COLO829 (cell line): Measurements from ENCODE around the gene PLPPR2.
"Not testable (repeated sequence)": the region's sequence is repeated elsewhere in the genome, so short reads cannot be mapped to it uniquely, and the experiment has no call there.

ENCODE experiments used
- DNase-seq: peaks from one replicate; pipeline ENCODE4 v3.0.0; 2012; ENCODE audit warnings: low spot score

Gene PLPPR2, protein sequence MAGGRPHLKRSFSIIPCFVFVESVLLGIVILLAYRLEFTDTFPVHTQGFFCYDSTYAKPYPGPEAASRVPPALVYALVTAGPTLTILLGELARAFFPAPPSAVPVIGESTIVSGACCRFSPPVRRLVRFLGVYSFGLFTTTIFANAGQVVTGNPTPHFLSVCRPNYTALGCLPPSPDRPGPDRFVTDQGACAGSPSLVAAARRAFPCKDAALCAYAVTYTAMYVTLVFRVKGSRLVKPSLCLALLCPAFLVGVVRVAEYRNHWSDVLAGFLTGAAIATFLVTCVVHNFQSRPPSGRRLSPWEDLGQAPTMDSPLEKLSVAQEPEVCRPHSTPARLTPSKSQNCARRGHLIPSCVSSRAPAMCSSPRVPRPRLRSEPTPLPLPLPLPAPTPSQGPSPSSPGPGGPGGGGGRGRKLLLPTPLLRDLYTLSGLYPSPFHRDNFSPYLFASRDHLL

DNA sequence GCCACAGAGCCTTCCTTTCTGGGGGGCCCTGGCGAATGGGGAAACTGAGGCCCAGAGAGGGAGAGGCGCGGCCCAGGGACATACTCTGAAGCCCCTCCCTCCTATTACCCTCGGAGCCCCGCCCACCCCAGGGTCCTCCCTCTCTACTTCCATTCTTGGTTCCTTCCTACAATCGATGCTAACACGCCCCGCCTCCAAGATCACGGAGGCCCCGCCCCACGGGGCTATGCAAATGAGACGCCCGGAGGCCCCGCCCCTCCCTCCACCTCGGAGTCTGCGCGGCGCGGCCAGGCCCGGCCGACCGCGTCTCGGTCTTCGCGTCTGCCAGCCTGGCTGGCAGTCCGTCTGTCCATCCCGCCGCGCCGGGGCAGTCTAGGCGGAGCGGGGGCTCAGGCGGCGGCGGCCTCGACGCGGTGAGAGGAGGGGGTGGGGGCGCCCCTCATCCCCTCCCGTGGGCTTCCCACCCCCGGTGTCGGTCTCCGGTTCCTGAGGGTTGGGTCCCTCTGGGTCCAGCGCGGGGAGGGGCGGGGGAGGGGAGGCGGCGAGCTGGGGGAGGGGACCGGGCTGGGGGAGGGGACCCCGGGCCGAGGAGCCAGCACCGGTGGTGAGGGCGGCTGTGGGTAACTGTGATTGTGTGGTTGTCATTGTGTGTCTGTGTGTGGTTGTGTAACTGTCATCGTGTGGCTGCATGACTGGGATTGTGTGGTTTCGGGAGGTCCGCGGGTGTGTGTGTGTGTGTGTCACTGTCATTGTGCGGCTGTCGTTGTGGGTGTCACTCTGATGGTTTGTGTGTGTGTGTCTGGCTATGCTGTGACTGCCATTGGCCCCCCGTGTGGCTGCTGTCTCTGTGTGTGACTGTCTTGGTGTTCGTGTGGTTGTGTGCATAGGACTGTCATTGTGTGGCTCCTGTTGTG is at the start of gene PLPPR2:
Gene PLPPR2 (plus strand): TSS at position 273 of the 914 bp plus-strand sequence. CDS start 2,242 bp downstream, outside the sequence.
- peak; percentile 94 for DNase-seq

- DNase-seq = no peak
These were observed 48.9 kb upstream of the PLPPR2 start for GRCh38 chr19:11306337-11306736.

DNA sequence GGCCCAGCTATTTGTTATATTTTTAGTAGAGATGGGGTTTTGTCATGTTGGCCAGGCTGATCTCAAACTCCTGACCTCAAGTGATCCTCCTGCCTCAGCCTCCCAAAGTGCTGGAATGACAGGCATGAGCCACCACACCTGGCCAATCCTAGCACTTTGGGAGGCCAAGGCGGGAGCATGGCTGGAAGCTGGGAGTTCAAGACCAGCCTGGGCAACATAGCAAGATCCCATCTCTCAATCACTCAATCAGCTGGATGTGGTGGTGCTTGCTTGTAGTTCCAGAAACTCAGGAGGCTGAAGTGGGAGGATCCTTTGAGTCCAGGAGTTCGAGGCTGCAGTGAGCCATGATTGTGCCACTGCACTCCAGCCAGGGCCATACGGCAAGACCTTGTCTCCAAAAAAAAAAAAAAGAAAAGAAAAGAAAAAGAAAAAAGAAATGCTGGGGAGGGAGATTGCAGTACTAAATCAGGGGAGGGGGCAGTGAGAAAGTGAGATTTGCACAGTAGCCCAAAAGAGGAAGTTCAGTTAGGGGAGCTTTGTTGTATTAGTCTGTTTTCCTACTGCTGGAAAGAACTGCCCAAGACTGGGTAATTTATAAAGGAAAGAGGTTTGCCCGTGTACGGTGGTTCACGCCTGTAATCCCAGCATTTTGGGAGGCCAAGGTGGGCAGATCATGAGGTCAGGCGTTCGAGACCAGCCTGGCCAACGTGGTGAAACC is 34.8 kb upstream of the PLPPR2 start:
- DNase-seq = not testable (repeated sequence)

DNA sequence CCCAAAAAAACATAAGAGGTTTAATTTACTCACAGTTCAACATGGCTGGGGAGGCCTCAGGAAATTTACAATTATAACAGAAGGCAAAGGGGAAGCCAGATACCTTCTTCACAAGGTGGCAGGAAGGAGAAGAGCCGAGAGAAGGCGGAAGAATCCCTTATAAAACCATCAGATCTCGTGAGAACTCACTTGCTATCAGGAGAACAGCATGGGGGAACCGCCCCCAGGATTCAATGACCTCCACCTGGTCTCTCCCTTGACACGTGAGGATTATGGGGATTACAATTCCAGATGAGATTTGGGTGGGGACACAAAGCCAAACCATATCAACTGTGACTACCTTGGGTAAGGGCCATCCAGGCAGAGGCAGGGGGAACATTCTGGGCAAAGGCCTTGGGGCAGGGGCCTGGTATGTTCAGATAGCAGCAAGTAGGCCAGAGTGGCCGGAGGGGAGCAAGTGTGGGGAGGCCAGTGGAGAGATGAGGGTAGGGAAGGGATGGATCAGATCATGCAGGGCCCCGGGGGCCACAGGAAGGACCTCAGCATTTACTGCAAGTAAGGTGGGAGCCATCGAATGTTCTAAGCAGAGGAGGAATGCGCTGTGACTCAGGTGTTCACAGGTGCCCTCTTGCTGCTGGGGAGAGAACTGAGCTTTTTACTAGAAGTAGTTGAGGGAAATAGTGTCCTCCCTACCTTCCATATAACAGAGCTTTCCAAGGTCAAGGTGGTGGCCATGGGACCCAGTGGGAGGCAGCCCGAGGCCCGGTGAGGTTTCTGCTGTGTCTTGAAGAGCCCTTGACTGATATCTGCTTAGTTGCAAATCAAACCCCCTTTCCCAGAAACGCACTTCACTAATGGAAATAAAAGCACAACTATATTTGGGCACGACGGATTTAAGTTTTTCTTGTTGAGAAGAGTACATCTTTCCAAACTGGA is 33.8 kb upstream of the PLPPR2 start:
- no peak for DNase-seq

GRCh38 chr19:11322269-11323024 is 32.8 kb upstream of the PLPPR2 start:
- DNase-seq = no peak

GRCh38 chr19:11323601-11324078 is 31.6 kb upstream of the PLPPR2 start:
- DNase-seq = no peak

- DNase-seq = peak; percentile 57
These were observed 31.1 kb upstream of the PLPPR2 start for GRCh38 chr19:11324079-11324661.

- DNase-seq = no peak
These were observed 30.4 kb upstream of the PLPPR2 start for GRCh38 chr19:11324748-11325389.

- no peak for DNase-seq
These were observed 29.7 kb upstream of the PLPPR2 start for GRCh38 chr19:11325544-11325943.

DNA sequence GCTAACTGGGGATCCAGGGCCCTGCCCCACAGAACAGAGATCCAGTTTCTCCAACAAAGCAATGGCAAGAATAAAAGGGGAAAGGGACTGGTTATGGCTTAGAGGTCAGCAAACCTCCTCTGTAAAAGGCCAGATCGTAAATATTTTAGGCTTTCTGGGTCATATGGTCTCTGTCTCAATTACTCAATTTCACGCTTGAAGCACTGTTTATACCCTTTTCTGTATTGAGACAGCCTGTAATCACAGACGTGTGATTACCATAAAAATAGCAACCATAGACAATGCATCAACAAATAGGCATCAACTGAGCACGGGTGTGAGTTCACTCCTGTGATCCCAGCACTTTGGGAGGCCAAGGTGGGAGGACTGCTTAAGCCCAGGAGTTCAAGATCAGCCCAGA is 25.1 kb upstream of the PLPPR2 start:
- no peak for DNase-seq

- no peak for DNase-seq
These were observed 23.7 kb upstream of the PLPPR2 start for GRCh38 chr19:11331502-11331901.

GRCh38 chr19:11332822-11333221 is 22.4 kb upstream of the PLPPR2 start:
- no peak for DNase-seq

GRCh38 chr19:11333838-11334237 is 21.4 kb upstream of the PLPPR2 start:
- not testable (repeated sequence) for DNase-seq

- DNase-seq = no peak
These were observed 19.6 kb upstream of the PLPPR2 start for GRCh38 chr19:11335449-11336146.

GRCh38 chr19:11337080-11337479 is 18.2 kb upstream of the PLPPR2 start:
- DNase-seq = no peak

DNA sequence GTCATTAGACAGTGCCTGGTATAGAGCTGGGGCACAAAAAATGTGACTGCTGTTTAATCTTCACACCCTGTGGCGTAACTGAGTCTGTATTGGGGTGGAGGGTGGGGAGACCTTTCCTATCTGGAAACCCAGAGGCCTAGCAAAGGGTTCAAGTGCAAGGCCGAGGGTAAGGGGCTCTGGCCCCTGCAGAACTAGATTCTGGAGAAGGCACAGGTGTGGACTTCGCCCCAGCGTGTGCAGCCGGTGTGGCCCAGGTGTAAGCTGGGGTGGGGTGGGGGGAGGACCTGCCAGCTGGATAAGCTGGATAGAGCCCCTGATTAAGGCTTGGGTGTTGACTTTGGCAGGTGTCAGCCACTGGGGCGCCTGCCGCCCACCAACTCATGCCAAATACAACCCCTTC is 17.1 kb upstream of the PLPPR2 start:
- DNase-seq = no peak

DNA sequence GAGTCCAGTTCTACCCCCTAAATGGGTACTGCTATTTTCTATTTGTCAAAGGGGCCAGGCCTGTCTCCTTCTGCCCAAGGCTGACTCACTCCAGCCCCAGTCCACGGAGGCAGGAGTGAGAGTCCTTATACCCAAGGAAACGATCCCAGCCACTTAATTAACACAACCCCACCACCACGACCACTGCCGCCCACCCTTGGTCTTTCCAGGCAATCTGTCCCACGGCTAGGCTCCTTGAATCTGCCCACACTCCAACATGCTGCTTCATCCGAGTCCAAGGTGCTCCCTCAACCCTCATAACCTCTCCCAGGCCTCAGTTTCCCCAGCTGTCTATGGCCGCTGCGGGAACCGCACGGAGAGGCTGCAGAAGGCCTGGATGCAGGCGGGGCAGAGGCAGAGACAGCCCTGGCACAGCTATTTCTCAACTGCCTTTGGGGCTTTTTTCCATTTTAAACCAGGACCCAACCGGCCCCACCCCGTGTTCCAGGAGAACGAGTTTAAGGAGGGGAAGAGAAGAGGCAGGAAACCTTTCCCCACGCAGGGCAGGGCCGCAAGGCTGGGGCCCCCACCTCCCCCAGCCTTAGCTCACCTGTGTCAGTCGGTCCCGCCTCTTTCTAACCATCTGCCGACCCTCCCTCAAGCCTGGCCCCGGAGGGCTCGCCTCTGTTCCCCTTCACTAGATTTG is 16.5 kb upstream of the PLPPR2 start:
- no peak for DNase-seq
